ENCODE data around the gene FN1. TPM values are rescaled to one million over a fixed set of nuclear protein-coding genes. Genes with fewer than 3 reads are reported as not detected.
"Not testable (repeated sequence)": the region's sequence is repeated elsewhere in the genome, so short reads cannot be mapped to it uniquely, and the experiment has no call there.

Gene FN1
- polyA plus RNA-seq, 2 donors = 48.8 to 154 TPM

GRCh38 chr2:215416656-215417055 lies 19.2 kb downstream of the FN1 start:
- H3K4me3 ChIP-seq (ENCODE audit: low read depth in 1 of 2, low read length in 2 of 2) = no peak overlapping the region
- no peaks in the 10 kb centered on the region for H3K4me1 ChIP-seq (ENCODE audit: control insufficient read depth in 2 of 2, insufficient read depth in 2 of 2, low read length in 1 of 2)
- no peaks in the 10 kb centered on the region for H3K9me3 ChIP-seq (ENCODE audit: control insufficient read depth in 2 of 2, insufficient read depth in 1 of 2, low read depth in 1 of 2, low read length in 1 of 2)
- no peaks in the 10 kb centered on the region for H3K27me3 ChIP-seq (ENCODE audit: control insufficient read depth in 1 of 2, insufficient read depth in 2 of 2, low read length in 2 of 2)
- H3K27ac ChIP-seq (ENCODE audit: low read depth in 2 of 2, low read length in 1 of 2) = no peak overlapping the region
- no peaks in the 10 kb centered on the region for H3K36me3 ChIP-seq (ENCODE audit: control insufficient read depth in 2 of 2, insufficient read depth in 2 of 2, low read length in 1 of 2)
- 73 to 76% methylated on average over 2 of the region's 2 CpGs for WGBS, 2 donors

- H3K4me1 ChIP-seq (ENCODE audit: control insufficient read depth in 2 of 2, insufficient read depth in 2 of 2, low read length in 1 of 2) = no peaks in the 10 kb centered on the region
- no peak overlapping the region for H3K4me3 ChIP-seq (ENCODE audit: low read depth in 1 of 2, low read length in 2 of 2)
- no peaks in the 10 kb centered on the region for H3K27me3 ChIP-seq (ENCODE audit: control insufficient read depth in 1 of 2, insufficient read depth in 2 of 2, low read length in 2 of 2)
- 62 to 73% methylated on average over 1 of the region's 1 CpG for WGBS, 2 donors
- no peaks in the 10 kb centered on the region for H3K9me3 ChIP-seq (ENCODE audit: control insufficient read depth in 2 of 2, insufficient read depth in 1 of 2, low read depth in 1 of 2, low read length in 1 of 2)
- H3K36me3 ChIP-seq (ENCODE audit: control insufficient read depth in 2 of 2, insufficient read depth in 2 of 2, low read length in 1 of 2) = no peaks in the 10 kb centered on the region
- no peak overlapping the region for H3K27ac ChIP-seq (ENCODE audit: low read depth in 2 of 2, low read length in 1 of 2)
Observed at GRCh38 chr2:215415820-215416577, 19.9 kb downstream of the FN1 start.

GRCh38 chr2:215415218-215415617 lies 20.6 kb downstream of the FN1 start:
- H3K36me3 ChIP-seq (ENCODE audit: control insufficient read depth in 2 of 2, insufficient read depth in 2 of 2, low read length in 1 of 2) = no peaks in the 10 kb centered on the region
- H3K9me3 ChIP-seq (ENCODE audit: control insufficient read depth in 2 of 2, insufficient read depth in 1 of 2, low read depth in 1 of 2, low read length in 1 of 2) = no peaks in the 10 kb centered on the region
- WGBS, 2 donors = 79 to 84% methylated on average over 1 of the region's 1 CpG
- H3K27ac ChIP-seq (ENCODE audit: low read depth in 2 of 2, low read length in 1 of 2) = no peak overlapping the region
- H3K4me3 ChIP-seq (ENCODE audit: low read depth in 1 of 2, low read length in 2 of 2) = no peak overlapping the region
- no peaks in the 10 kb centered on the region for H3K27me3 ChIP-seq (ENCODE audit: control insufficient read depth in 1 of 2, insufficient read depth in 2 of 2, low read length in 2 of 2)
- H3K4me1 ChIP-seq (ENCODE audit: control insufficient read depth in 2 of 2, insufficient read depth in 2 of 2, low read length in 1 of 2) = no peaks in the 10 kb centered on the region

GRCh38 chr2:215414674-215415073 lies 21.2 kb downstream of the FN1 start:
- no peaks in the 10 kb centered on the region for H3K27me3 ChIP-seq (ENCODE audit: control insufficient read depth in 1 of 2, insufficient read depth in 2 of 2, low read length in 2 of 2)
- no peaks in the 10 kb centered on the region for H3K36me3 ChIP-seq (ENCODE audit: control insufficient read depth in 2 of 2, insufficient read depth in 2 of 2, low read length in 1 of 2)
- no peaks in the 10 kb centered on the region for H3K4me1 ChIP-seq (ENCODE audit: control insufficient read depth in 2 of 2, insufficient read depth in 2 of 2, low read length in 1 of 2)
- 71 to 81% methylated on average over 3 of the region's 3 CpGs for WGBS, 2 donors
- no peak overlapping the region for H3K4me3 ChIP-seq (ENCODE audit: low read depth in 1 of 2, low read length in 2 of 2)
- no peak overlapping the region for H3K27ac ChIP-seq (ENCODE audit: low read depth in 2 of 2, low read length in 1 of 2)
- no peaks in the 10 kb centered on the region for H3K9me3 ChIP-seq (ENCODE audit: control insufficient read depth in 2 of 2, insufficient read depth in 1 of 2, low read depth in 1 of 2, low read length in 1 of 2)

- H3K27me3 ChIP-seq (ENCODE audit: control insufficient read depth in 1 of 2, insufficient read depth in 2 of 2, low read length in 2 of 2) = no peaks in the 10 kb centered on the region
- no peak overlapping the region for H3K27ac ChIP-seq (ENCODE audit: low read depth in 2 of 2, low read length in 1 of 2)
- no peaks in the 10 kb centered on the region for H3K36me3 ChIP-seq (ENCODE audit: control insufficient read depth in 2 of 2, insufficient read depth in 2 of 2, low read length in 1 of 2)
- 90 to 95% methylated on average over 1 of the region's 1 CpG for WGBS, 2 donors
- no peak overlapping the region for H3K4me3 ChIP-seq (ENCODE audit: low read depth in 1 of 2, low read length in 2 of 2)
- no peaks in the 10 kb centered on the region for H3K9me3 ChIP-seq (ENCODE audit: control insufficient read depth in 2 of 2, insufficient read depth in 1 of 2, low read depth in 1 of 2, low read length in 1 of 2)
- no peaks in the 10 kb centered on the region for H3K4me1 ChIP-seq (ENCODE audit: control insufficient read depth in 2 of 2, insufficient read depth in 2 of 2, low read length in 1 of 2)
Observed at GRCh38 chr2:215413974-215414373, 21.9 kb downstream of the FN1 start.

GRCh38 chr2:215413484-215413777 lies 22.4 kb downstream of the FN1 start:
- Histone ChIP-seq H3K9me3 (ENCODE audit: control insufficient read depth in 2 of 2, insufficient read depth in 1 of 2, low read depth in 1 of 2, low read length in 1 of 2) (no peaks in the 10 kb centered on the region), H3K36me3 (ENCODE audit: control insufficient read depth in 2 of 2, insufficient read depth in 2 of 2, low read length in 1 of 2) (no peaks in the 10 kb centered on the region), H3K27me3 (ENCODE audit: control insufficient read depth in 1 of 2, insufficient read depth in 2 of 2, low read length in 2 of 2) (no peaks in the 10 kb centered on the region), H3K4me1 (ENCODE audit: control insufficient read depth in 2 of 2, insufficient read depth in 2 of 2, low read length in 1 of 2) (no peaks in the 10 kb centered on the region), H3K4me3 (ENCODE audit: low read depth in 1 of 2, low read length in 2 of 2) (no peak overlapping the region), H3K27ac (ENCODE audit: low read depth in 2 of 2, low read length in 1 of 2) (no peak overlapping the region)
- 91 to 93% methylated on average over 1 of the region's 1 CpG for WGBS, 2 donors

- 93 to 96% methylated on average over 9 of the region's 9 CpGs for WGBS, 2 donors
Observed at GRCh38 chr2:215411941-215412743, 23.7 kb downstream of the FN1 start.

GRCh38 chr2:215410932-215411285 lies 25.0 kb downstream of the FN1 start:
- Histone ChIP-seq H3K36me3 (ENCODE audit: control insufficient read depth in 2 of 2, insufficient read depth in 2 of 2, low read length in 1 of 2) (peaks cover 3% of the 10 kb centered on the region in 2 donors), H3K9me3 (ENCODE audit: control insufficient read depth in 2 of 2, insufficient read depth in 1 of 2, low read depth in 1 of 2, low read length in 1 of 2) (no peaks in the 10 kb centered on the region), H3K27ac (ENCODE audit: low read depth in 2 of 2, low read length in 1 of 2) (no peak overlapping the region), H3K27me3 (ENCODE audit: control insufficient read depth in 1 of 2, insufficient read depth in 2 of 2, low read length in 2 of 2) (no peaks in the 10 kb centered on the region), H3K4me3 (ENCODE audit: low read depth in 1 of 2, low read length in 2 of 2) (no peak overlapping the region), H3K4me1 (ENCODE audit: control insufficient read depth in 2 of 2, insufficient read depth in 2 of 2, low read length in 1 of 2) (no peaks in the 10 kb centered on the region)
- 0 to 20% methylated on average over 1 of the region's 1 CpG for WGBS, 2 donors

More at GRCh38 chr2:215411941-215412743, 23.7 kb downstream of the FN1 start:
- Histone ChIP-seq H3K27ac (ENCODE audit: low read depth in 2 of 2, low read length in 1 of 2) (no peak overlapping the region), H3K4me1 (ENCODE audit: control insufficient read depth in 2 of 2, insufficient read depth in 2 of 2, low read length in 1 of 2) (no peaks in the 10 kb centered on the region), H3K9me3 (ENCODE audit: control insufficient read depth in 2 of 2, insufficient read depth in 1 of 2, low read depth in 1 of 2, low read length in 1 of 2) (no peaks in the 10 kb centered on the region), H3K4me3 (ENCODE audit: low read depth in 1 of 2, low read length in 2 of 2) (no peak overlapping the region), H3K36me3 (ENCODE audit: control insufficient read depth in 2 of 2, insufficient read depth in 2 of 2, low read length in 1 of 2) (peaks cover 0 to 3% of the 10 kb centered on the region in 2 donors), H3K27me3 (ENCODE audit: control insufficient read depth in 1 of 2, insufficient read depth in 2 of 2, low read length in 2 of 2) (no peaks in the 10 kb centered on the region)

GRCh38 chr2:215410181-215410931 lies 25.5 kb downstream of the FN1 start:
- H3K4me3 ChIP-seq (ENCODE audit: low read depth in 1 of 2, low read length in 2 of 2) = not testable (repeated sequence)

More at GRCh38 chr2:215410181-215410931, 25.5 kb downstream of the FN1 start:
- not testable (repeated sequence) for H3K27ac ChIP-seq (ENCODE audit: low read depth in 2 of 2, low read length in 1 of 2); H3K9me3 ChIP-seq (ENCODE audit: control insufficient read depth in 2 of 2, insufficient read depth in 1 of 2, low read depth in 1 of 2, low read length in 1 of 2); H3K36me3 ChIP-seq (ENCODE audit: control insufficient read depth in 2 of 2, insufficient read depth in 2 of 2, low read length in 1 of 2); H3K4me1 ChIP-seq (ENCODE audit: control insufficient read depth in 2 of 2, insufficient read depth in 2 of 2, low read length in 1 of 2); H3K27me3 ChIP-seq (ENCODE audit: control insufficient read depth in 1 of 2, insufficient read depth in 2 of 2, low read length in 2 of 2)
- 72 to 81% methylated on average over 13 of the region's 13 CpGs for WGBS, 2 donors

Measured in esophagus (tissue), 2 donors.